ENCODE results near the gene CEP112.
A peak's percentile ranks its signal among the peaks of the same experiment; 100 is the strongest.

CEP112 gene

GRCh38 chr17:66054242-66054641 lies 137.7 kb downstream of the CEP112 start:
- no peak for FAIRE-seq

- FAIRE-seq: peak; percentile 49
Observed at GRCh38 chr17:66044083-66044482, 147.8 kb downstream of the CEP112 start.

GRCh38 chr17:66043419-66043818 lies 148.5 kb downstream of the CEP112 start:
- FAIRE-seq: no peak

GRCh38 chr17:66040402-66040801 lies 151.5 kb downstream of the CEP112 start:
- no peak for FAIRE-seq

GRCh38 chr17:66038125-66038524 lies 153.8 kb downstream of the CEP112 start:
- no peak for FAIRE-seq

GRCh38 chr17:66037221-66037620 lies 154.7 kb downstream of the CEP112 start:
- no peak for FAIRE-seq

GRCh38 chr17:66032082-66032712 lies 159.7 kb downstream of the CEP112 start:
- FAIRE-seq: no peak

- no peak for FAIRE-seq
Observed at GRCh38 chr17:66025551-66025950, 166.4 kb downstream of the CEP112 start.

GRCh38 chr17:66021757-66022156 lies 170.2 kb downstream of the CEP112 start:
- no peak for FAIRE-seq

GRCh38 chr17:66018786-66019185 lies 173.1 kb downstream of the CEP112 start:
- FAIRE-seq: no peak

- no peak for FAIRE-seq
Observed at GRCh38 chr17:66016231-66016630, 175.7 kb downstream of the CEP112 start.

- no peak for FAIRE-seq
Observed at GRCh38 chr17:66008680-66009079, 183.3 kb downstream of the CEP112 start.

GRCh38 chr17:66006654-66007053 lies 185.3 kb downstream of the CEP112 start:
- no peak for FAIRE-seq

- no peak for FAIRE-seq
Observed at GRCh38 chr17:66002812-66003211, 189.1 kb downstream of the CEP112 start.

- FAIRE-seq: no peak
Observed at GRCh38 chr17:66002063-66002585, 189.8 kb downstream of the CEP112 start.

- FAIRE-seq: no peak
Observed at GRCh38 chr17:66000216-66000615, 191.7 kb downstream of the CEP112 start.

GRCh38 chr17:65998675-65999074 lies 193.3 kb downstream of the CEP112 start:
- FAIRE-seq: peak; percentile 9

GRCh38 chr17:65994679-65995078 lies 197.3 kb downstream of the CEP112 start:
- FAIRE-seq: no peak

- FAIRE-seq: no peak
Observed at GRCh38 chr17:65994114-65994513, 197.8 kb downstream of the CEP112 start.

GRCh38 chr17:65990593-65990992 lies 201.3 kb downstream of the CEP112 start:
- FAIRE-seq: no peak

- FAIRE-seq: no peak
Observed at GRCh38 chr17:65988451-65988850, 203.5 kb downstream of the CEP112 start.

- no peak for FAIRE-seq
Observed at GRCh38 chr17:65987988-65988387, 203.9 kb downstream of the CEP112 start.

- FAIRE-seq: no peak
Observed at GRCh38 chr17:65985571-65985970, 206.4 kb downstream of the CEP112 start.

- no peak for FAIRE-seq
Observed at GRCh38 chr17:65984299-65984698, 207.6 kb downstream of the CEP112 start.

GRCh38 chr17:65978871-65979270 lies 213.1 kb downstream of the CEP112 start:
- no peak for FAIRE-seq

Measured in TTC549 (cell line).